IMR-90 (cell line): ENCODE data around the gene DUSP8. TPM values are rescaled to one million over a fixed set of nuclear protein-coding genes. Genes with fewer than 3 reads are reported as not detected.

ENCODE experiments used
- ATAC-seq: fragments of 200-7000 bp; cut with Tn5 transposase; 2 replicates; pipeline ENCODE4 v1.9.1; 2020; ENCODE audit warnings: low read depth, mild to moderate bottlenecking, moderate library complexity
- BruUV-seq: library from RNA; stranded (reverse); fragments of 400-500 nt; replicated peaks from 2 replicates; lab custom pipeline; 2021; lab: Mats Ljungman, UMichigan
- CTCF ChIA-PET: fragments of 300-600 bp; formaldehyde crosslinking; extraction: SDS; loops from one replicate; lab custom pipeline; 2021; ENCODE audit warnings: antibody characterized with exemption; lab: Yijun Ruan, JAX
- POLR2A ChIA-PET: fragments of 300-600 bp; sonication (Branson Sonifier 250); formaldehyde crosslinking; loops from one replicate; lab custom pipeline; 2022; ENCODE audit warnings: antibody characterized with exemption; ENCODE audit not compliant: unreplicated experiment; lab: Charles Lee
- DNase-seq: peaks from one replicate; pipeline ENCODE4 v3.0.0; 2013
- H2AFZ ChIP-seq: replicated peaks from 2 replicates; pipeline ENCODE3; 2013; ENCODE audit warnings: low read length, mild to moderate bottlenecking; ENCODE audit not compliant: poor library complexity
- H2AK5ac ChIP-seq: 2 replicates; pipeline ENCODE4 v1.6.1; 2013; ENCODE audit warnings: low read depth, low read length, inconsistent platforms
- H2AK9ac ChIP-seq: replicated peaks from 2 replicates; pipeline ENCODE3; 2013; ENCODE audit warnings: mild to moderate bottlenecking, low read depth, low read length, moderate library complexity; ENCODE audit not compliant: poor library complexity
- H2BK120ac ChIP-seq: 2 replicates; pipeline ENCODE4 v1.6.1; 2013; ENCODE audit warnings: low read depth, low read length, inconsistent platforms
- H2BK15ac ChIP-seq: 3 replicates; pipeline ENCODE4 v1.6.1; 2013; ENCODE audit warnings: low read depth, low read length, inconsistent platforms
- H2BK20ac ChIP-seq: 2 replicates; pipeline ENCODE4 v1.6.1; 2013; ENCODE audit warnings: low read depth, mild to moderate bottlenecking, inconsistent platforms, low read length, moderate library complexity
- H2BK5ac ChIP-seq: 2 replicates; pipeline ENCODE4 v1.6.1; 2013; ENCODE audit warnings: mild to moderate bottlenecking, low read depth, low read length, inconsistent platforms; ENCODE audit not compliant: poor library complexity, severe bottlenecking
- H3K14ac ChIP-seq: replicated peaks from 2 replicates; pipeline ENCODE4 v1.6.1; 2013; ENCODE audit warnings: low read depth, low read length, inconsistent platforms
- H3K18ac ChIP-seq: 2 replicates; pipeline ENCODE4 v1.6.1; 2013; ENCODE audit warnings: low read depth, low read length, control low read depth
- H3K23ac ChIP-seq: 2 replicates; pipeline ENCODE4 v1.6.1; 2013; ENCODE audit warnings: low read depth, low read length, inconsistent platforms
- H3K27ac ChIP-seq: 2 replicates; pipeline ENCODE4 v1.5.1; 2013; ENCODE audit warnings: mild to moderate bottlenecking, control low read depth, low read length; ENCODE audit not compliant: insufficient read depth
- H3K27me3 ChIP-seq: 2 replicates; pipeline ENCODE4 v1.6.1; 2013; ENCODE audit warnings: low read length; ENCODE audit not compliant: control insufficient read depth, insufficient read depth
- H3K36me3 ChIP-seq: 2 replicates; pipeline ENCODE4 v1.6.1; 2013; ENCODE audit warnings: low read length, mixed read lengths; ENCODE audit not compliant: control insufficient read depth, insufficient read depth
- H3K4ac ChIP-seq: 2 replicates; pipeline ENCODE4 v1.6.1; 2013; ENCODE audit warnings: low read depth, low read length, inconsistent platforms
- H3K4me1 ChIP-seq: 2 replicates; pipeline ENCODE4 v1.6.1; 2013; ENCODE audit warnings: low read length, mixed read lengths; ENCODE audit not compliant: control insufficient read depth, insufficient read depth
- H3K4me2 ChIP-seq: 2 replicates; pipeline ENCODE4 v1.6.1; 2013; ENCODE audit warnings: low read depth, mild to moderate bottlenecking, control low read depth, low read length, moderate library complexity
- H3K4me3 ChIP-seq: 2 replicates; pipeline ENCODE4 v1.5.1; 2013; ENCODE audit warnings: low read depth, mild to moderate bottlenecking, control low read depth, low read length, moderate library complexity; ENCODE audit not compliant: insufficient read depth
- H3K56ac ChIP-seq: 2 replicates; pipeline ENCODE4 v1.6.1; 2013; ENCODE audit warnings: low read length, inconsistent platforms; ENCODE audit not compliant: insufficient read depth; ENCODE audit errors: extremely low read depth
- H3K79me1 ChIP-seq, 2 experiments: 2 replicates each; pipeline ENCODE4 v1.6.1; 2013; ENCODE audit warnings: low read length in 2 of 2, inconsistent platforms in 1 of 2, low read depth in 1 of 2
- H3K9ac ChIP-seq: 2 replicates; pipeline ENCODE4 v1.6.1; 2013; ENCODE audit warnings: low read depth, low read length, control low read depth
- H3K9me1 ChIP-seq: 2 replicates; pipeline ENCODE4 v1.6.1; 2013; ENCODE audit warnings: low read length, inconsistent platforms; ENCODE audit not compliant: insufficient read depth
- H3K9me3 ChIP-seq: 2 replicates; pipeline ENCODE4 v1.6.1; 2013; ENCODE audit warnings: low read length; ENCODE audit not compliant: control insufficient read depth, insufficient read depth
- H4K20me1 ChIP-seq: 2 replicates; pipeline ENCODE4 v1.6.1; 2013; ENCODE audit warnings: low read length, inconsistent platforms; ENCODE audit not compliant: insufficient read depth
- H4K5ac ChIP-seq: 2 replicates; pipeline ENCODE4 v1.6.1; 2013; ENCODE audit warnings: mild to moderate bottlenecking, low read depth, low read length, control low read depth
- H4K8ac ChIP-seq, 2 experiments: 2 replicates each; pipeline ENCODE4 v1.6.1; 2013; ENCODE audit warnings: low read depth in 2 of 2, low read length in 2 of 2, control low read depth in 1 of 2, inconsistent platforms in 1 of 2
- H4K91ac ChIP-seq: 2 replicates; pipeline ENCODE4 v1.6.1; 2013; ENCODE audit warnings: low read depth, low read length, inconsistent platforms; ENCODE audit not compliant: insufficient read depth
- BHLHE40 ChIP-seq: fragments of 150-350 bp; IDR thresholded peaks from 2 replicates; pipeline ENCODE4 v1.6.1; 2016; ENCODE audit warnings: mild to moderate bottlenecking, low read depth, low read length
- CEBPB ChIP-seq: IDR thresholded peaks from 2 replicates; pipeline ENCODE4 v1.6.1; 2012; ENCODE audit warnings: low read depth, low read length, improper control_type of control experiment
- CHD1 ChIP-seq: IDR thresholded peaks from 2 replicates; pipeline ENCODE4 v1.6.1; 2012; ENCODE audit warnings: low read depth, low read length, improper control_type of control experiment
- FOS ChIP-seq: fragments of 150-350 bp; IDR thresholded peaks from 2 replicates; pipeline ENCODE4 v1.6.1; 2016; ENCODE audit warnings: low read depth, low read length
- MAFK ChIP-seq: IDR thresholded peaks from 2 replicates; pipeline ENCODE4 v1.6.1; 2012; ENCODE audit warnings: low read depth, low read length, improper control_type of control experiment
- MAZ ChIP-seq: IDR thresholded peaks from 2 replicates; pipeline ENCODE4 v1.6.1; 2012; ENCODE audit warnings: low read depth, mild to moderate bottlenecking, low read length, improper control_type of control experiment, moderate library complexity, borderline replicate concordance
- NFE2L2 ChIP-seq: fragments of 150-350 bp; IDR thresholded peaks from 2 replicates; pipeline ENCODE4 v1.6.1; 2016; ENCODE audit warnings: low read depth, mild to moderate bottlenecking, low read length
- POLR2A ChIP-seq: IDR thresholded peaks from 2 replicates; pipeline ENCODE4 v1.6.1; 2012; ENCODE audit warnings: mild to moderate bottlenecking, low read depth, low read length
- RAD21 ChIP-seq: IDR thresholded peaks from 2 replicates; pipeline ENCODE4 v1.6.1; 2012; ENCODE audit warnings: low read length, improper control_type of control experiment
- RCOR1 ChIP-seq: IDR thresholded peaks from 2 replicates; pipeline ENCODE4 v1.6.1; 2012; ENCODE audit warnings: mild to moderate bottlenecking, low read length, improper control_type of control experiment; ENCODE audit not compliant: insufficient replicate concordance
- SMC3 ChIP-seq: fragments of 150-350 bp; IDR thresholded peaks from 2 replicates; pipeline ENCODE4 v1.6.1; 2016; ENCODE audit warnings: low read depth, mild to moderate bottlenecking, antibody characterized with exemption, low read length, moderate library complexity
- WGBS, 2 experiments: methylation state at CpG; one replicate each; pipeline versions ENCODE4 v1.1.5 to v1.1.7; 2013; ENCODE audit warnings: missing lambda C conversion rate in 2 of 2; ENCODE audit not compliant: insufficient read length in 1 of 2; ENCODE audit errors: extremely low coverage in 2 of 2; 5-methylcytosine and 5-hydroxymethylcytosine counted together
- dilution Hi-C: fragments of 300-500 bp; cut with HindIII; formaldehyde crosslinking; loops from one replicate; pipeline ENCODE4 v1.14.3; 2018; ENCODE audit warnings: low sequenced_read_pairs; ENCODE audit not compliant: unreplicated experiment
- in situ Hi-C: fragments of 300-500 bp; cut with MboI; formaldehyde crosslinking; loops from 3 replicates; pipeline ENCODE4 v1.14.3; 2019; ENCODE audit warnings: low sequenced_read_pairs, inconsistent platforms, mixed read lengths
- intact Hi-C: fragments of 100-400 bp; cut with micrococcal nuclease; formaldehyde crosslinking; loops from 2 replicates; pipeline ENCODE4 v1.10.0; 2022
- polyA plus RNA-seq, 3 experiments: library from polyadenylated mRNA; depleted of rRNA; stranded (reverse); fragments of >200 nt; gene quantifications; 2 replicates each; pipeline ENCODE4 v1.2.3, GENCODE V29; 2012; ENCODE audit warnings: low replicate concordance in 1 of 3
- total RNA-seq: library from RNA; depleted of rRNA; stranded (reverse); fragments of >200 nt; gene quantifications from 2 replicates; pipeline ENCODE4 v1.2.3, GENCODE V29; 2012
- TF ChIP-seq, protein P1 (sequence below): fragments of 150-350 bp; IDR thresholded peaks from 2 replicates; pipeline ENCODE4 v1.6.1; 2017; ENCODE audit warnings: mild to moderate bottlenecking, antibody characterized with exemption, low read length, low read depth
- TF ChIP-seq, protein P2 (sequence below): conservative IDR thresholded peaks from 2 replicates; pipeline ENCODE4 v1.5.1; 2012; ENCODE audit warnings: mild to moderate bottlenecking, low read depth, low read length, improper control_type of control experiment

The DUSP8 gene
- total and polyA plus RNA-seq, 2 of the 4 experiments (the other 2 are of a cell fraction), result 0.72 to 4.2 TPM

DNA sequence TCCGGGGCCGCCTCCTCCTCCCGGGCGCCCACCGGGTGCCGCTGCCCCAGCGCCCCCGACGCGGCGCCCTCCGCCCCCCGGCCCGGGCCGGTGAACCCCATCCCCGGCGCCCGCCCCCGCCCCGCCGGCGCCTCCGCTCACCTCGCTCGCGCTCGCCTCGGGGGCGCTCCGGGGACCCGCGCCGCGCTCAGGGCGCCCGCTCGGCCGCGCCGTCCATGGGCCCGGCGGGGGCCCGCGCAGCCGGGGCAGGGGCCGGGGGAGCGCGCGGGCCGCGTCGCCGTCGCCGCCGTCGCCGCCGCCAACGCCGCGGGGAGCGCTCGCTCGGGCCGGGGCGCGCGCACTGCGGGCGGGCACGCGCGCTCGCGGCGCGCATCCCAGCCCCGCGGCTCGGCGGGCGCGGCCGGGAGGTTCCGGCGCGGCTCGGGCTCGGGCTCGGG, 293 bp downstream of the DUSP8 start:
- Histone ChIP-seq H4K8ac (no peak overlapping the region), H4K5ac (no peak overlapping the region), H2BK120ac (no peak overlapping the region), H4K20me1 (peaks cover 54% of the 10 kb centered on the region), H2BK5ac (no peak overlapping the region), H2AFZ (peak overlapping the region; percentile 85), H3K9ac (no peak overlapping the region; the same call in 1 of the 2 replicates), H2AK9ac (no peak overlapping the region), H2BK20ac (no peak overlapping the region), H4K91ac (no peak overlapping the region; the same call in 1 of the 2 replicates), H3K9me1 (no peaks in the 10 kb centered on the region), H3K36me3 (no peaks in the 10 kb centered on the region), H2BK15ac (no peak overlapping the region), H3K18ac (no peak overlapping the region), H3K56ac (no peak overlapping the region), H3K4ac (no peak overlapping the region), H3K14ac (no peak overlapping the region), H3K23ac (no peak overlapping the region), H3K4me3 (peak overlapping the region; percentile 58), H3K79me1 (peaks cover 11 to 26% of the 10 kb centered on the region in 2 experiments; a peak in 2 of 4 replicates), H2AK5ac (no peak overlapping the region), H3K4me1 (peaks cover 3% of the 10 kb centered on the region), H3K4me2 (no peak overlapping the region), H3K27me3 (peaks cover 24% of the 10 kb centered on the region), H3K9me3 (no peaks in the 10 kb centered on the region), H3K27ac (no peak overlapping the region; the same call in 1 of the 2 replicates)
- BruUV-seq, result no TSS peak
- DNase-seq, result no peak
- dilution Hi-C loops, result no loop called here
- POLR2A ChIA-PET, result no interaction called here
- CTCF ChIA-PET, result interaction anchor here (4.4 kb wide), 1 partner anchor 26 kb away, joined by 30 read pairs; no protein-coding TSS in a partner anchor
- in situ Hi-C loops, result no loop called here
- WGBS, 2 experiments, result 1% methylated on average over 40 of the region's 91 CpGs; no CpG with 5 or more reads in 1 of the 2 experiments
- no peak for TF ChIP-seq MAFK
- TF ChIP-seq POLR2A, result no peak; the same call in 1 of the 2 replicates
- no peak for TF ChIP-seq RCOR1
- TF ChIP-seq NFE2L2, result no peak
- TF ChIP-seq BHLHE40, result no peak
- TF ChIP-seq SMC3, result no peak
- TF ChIP-seq, protein P1, sequence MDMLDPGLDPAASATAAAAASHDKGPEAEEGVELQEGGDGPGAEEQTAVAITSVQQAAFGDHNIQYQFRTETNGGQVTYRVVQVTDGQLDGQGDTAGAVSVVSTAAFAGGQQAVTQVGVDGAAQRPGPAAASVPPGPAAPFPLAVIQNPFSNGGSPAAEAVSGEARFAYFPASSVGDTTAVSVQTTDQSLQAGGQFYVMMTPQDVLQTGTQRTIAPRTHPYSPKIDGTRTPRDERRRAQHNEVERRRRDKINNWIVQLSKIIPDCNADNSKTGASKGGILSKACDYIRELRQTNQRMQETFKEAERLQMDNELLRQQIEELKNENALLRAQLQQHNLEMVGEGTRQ, result no peak
- TF ChIP-seq CHD1, result no peak
- TF ChIP-seq MAZ, result no peak
- no peak for TF ChIP-seq FOS
- TF ChIP-seq CEBPB, result no peak
- TF ChIP-seq, protein P2, sequence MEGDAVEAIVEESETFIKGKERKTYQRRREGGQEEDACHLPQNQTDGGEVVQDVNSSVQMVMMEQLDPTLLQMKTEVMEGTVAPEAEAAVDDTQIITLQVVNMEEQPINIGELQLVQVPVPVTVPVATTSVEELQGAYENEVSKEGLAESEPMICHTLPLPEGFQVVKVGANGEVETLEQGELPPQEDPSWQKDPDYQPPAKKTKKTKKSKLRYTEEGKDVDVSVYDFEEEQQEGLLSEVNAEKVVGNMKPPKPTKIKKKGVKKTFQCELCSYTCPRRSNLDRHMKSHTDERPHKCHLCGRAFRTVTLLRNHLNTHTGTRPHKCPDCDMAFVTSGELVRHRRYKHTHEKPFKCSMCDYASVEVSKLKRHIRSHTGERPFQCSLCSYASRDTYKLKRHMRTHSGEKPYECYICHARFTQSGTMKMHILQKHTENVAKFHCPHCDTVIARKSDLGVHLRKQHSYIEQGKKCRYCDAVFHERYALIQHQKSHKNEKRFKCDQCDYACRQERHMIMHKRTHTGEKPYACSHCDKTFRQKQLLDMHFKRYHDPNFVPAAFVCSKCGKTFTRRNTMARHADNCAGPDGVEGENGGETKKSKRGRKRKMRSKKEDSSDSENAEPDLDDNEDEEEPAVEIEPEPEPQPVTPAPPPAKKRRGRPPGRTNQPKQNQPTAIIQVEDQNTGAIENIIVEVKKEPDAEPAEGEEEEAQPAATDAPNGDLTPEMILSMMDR, result no peak
- no peak for TF ChIP-seq RAD21
- ATAC-seq, result no peak
- intact Hi-C loops, result no loop called here
